ENCODE results near the gene A2M.

DNA sequence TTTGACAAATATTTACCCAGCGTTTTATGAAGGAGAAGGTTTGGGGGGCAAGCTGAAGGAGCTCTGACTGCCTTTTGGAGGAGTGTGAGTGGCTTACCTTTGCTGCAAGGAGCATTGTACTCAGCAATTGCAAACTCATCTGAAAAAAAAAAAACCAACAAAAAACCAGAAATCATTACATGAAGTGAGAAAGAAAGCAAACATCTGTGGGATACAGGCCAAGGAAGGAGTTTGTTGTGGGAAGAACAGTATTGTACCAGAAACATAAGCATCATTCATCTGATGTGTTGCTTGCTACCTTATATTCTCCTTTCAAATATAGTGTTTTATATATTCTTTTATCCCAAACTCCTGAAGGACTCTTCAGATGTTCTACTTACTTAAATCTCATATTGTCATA lies 47.6 kb downstream of the A2M start:
- no peak for TF ChIP-seq CTCF (IDR thresholded peaks at IDR 0.05; ENCODE audit: insufficient read depth, low read depth, low read length)
- TF ChIP-seq EZH2 (IDR thresholded peaks at IDR 0.05; ENCODE audit: insufficient read depth, low read length), result no peak
